OCI-LY7 (cell line): Measurements from ENCODE around the gene PAEP.

Experiments used
- EZH2phosphoT487 ChIP-seq: fragments of 200-600 bp; sonication (generic); IDR thresholded peaks from 2 replicates; pipeline ENCODE4 v1.6.1; 2018; ENCODE audit warnings: low read depth, borderline replicate concordance, mild to moderate bottlenecking, mixed run types, antibody characterized with exemption, low read length, moderate library complexity, mixed read lengths
- TF ChIP-seq, protein P1 (sequence below): fragments of 200-600 bp; sonication (generic); conservative IDR thresholded peaks from 2 replicates; pipeline ENCODE4 v1.5.1; 2014; ENCODE audit warnings: mild to moderate bottlenecking, antibody characterized with exemption, low read length, moderate library complexity, mixed read lengths

DNA sequence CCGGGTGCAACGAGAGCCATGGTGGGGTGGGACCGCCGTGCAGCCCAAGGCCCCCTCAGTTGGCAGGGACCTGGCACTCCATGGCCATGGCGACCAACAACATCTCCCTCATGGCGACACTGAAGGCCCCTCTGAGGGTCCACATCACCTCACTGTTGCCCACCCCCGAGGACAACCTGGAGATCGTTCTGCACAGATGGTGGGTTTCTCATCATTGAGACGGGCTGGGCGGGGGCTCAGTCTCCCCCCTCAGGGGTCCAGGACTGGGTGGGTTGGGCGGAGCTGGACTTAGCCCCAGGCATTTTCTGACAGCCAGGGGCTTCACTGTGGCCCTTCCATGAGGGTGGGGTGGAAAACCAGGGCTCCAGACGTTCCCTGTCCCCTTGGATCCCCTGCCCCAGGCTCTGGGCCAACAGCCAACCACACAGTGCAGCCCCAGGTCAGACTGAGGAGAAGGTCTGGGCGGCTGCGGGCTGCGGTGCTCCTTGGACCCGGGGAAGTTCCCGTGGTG lies 734 bp downstream of the PAEP start:
- TF ChIP-seq EZH2phosphoT487 = no peak
- TF ChIP-seq, protein P1, sequence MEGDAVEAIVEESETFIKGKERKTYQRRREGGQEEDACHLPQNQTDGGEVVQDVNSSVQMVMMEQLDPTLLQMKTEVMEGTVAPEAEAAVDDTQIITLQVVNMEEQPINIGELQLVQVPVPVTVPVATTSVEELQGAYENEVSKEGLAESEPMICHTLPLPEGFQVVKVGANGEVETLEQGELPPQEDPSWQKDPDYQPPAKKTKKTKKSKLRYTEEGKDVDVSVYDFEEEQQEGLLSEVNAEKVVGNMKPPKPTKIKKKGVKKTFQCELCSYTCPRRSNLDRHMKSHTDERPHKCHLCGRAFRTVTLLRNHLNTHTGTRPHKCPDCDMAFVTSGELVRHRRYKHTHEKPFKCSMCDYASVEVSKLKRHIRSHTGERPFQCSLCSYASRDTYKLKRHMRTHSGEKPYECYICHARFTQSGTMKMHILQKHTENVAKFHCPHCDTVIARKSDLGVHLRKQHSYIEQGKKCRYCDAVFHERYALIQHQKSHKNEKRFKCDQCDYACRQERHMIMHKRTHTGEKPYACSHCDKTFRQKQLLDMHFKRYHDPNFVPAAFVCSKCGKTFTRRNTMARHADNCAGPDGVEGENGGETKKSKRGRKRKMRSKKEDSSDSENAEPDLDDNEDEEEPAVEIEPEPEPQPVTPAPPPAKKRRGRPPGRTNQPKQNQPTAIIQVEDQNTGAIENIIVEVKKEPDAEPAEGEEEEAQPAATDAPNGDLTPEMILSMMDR = no peak
